KOPT-K1 (cell line): Measurements from ENCODE around the gene RSPRY1.
"Not testable (repeated sequence)": the region's sequence is repeated elsewhere in the genome, so short reads cannot be mapped to it uniquely, and the experiment has no call there.

Experiments used
- H3K27ac ChIP-seq: fragments of 200-600 bp; sonication (generic); 2 replicates; pipeline ENCODE4 v1.5.1; 2016; ENCODE audit warnings: antibody characterized with exemption, mild to moderate bottlenecking, low read depth, low read length; ENCODE audit not compliant: poor library complexity, severe bottlenecking
- H3K36me3 ChIP-seq: fragments of 200-600 bp; sonication (generic); 2 replicates; pipeline ENCODE4 v1.5.1; 2017; ENCODE audit warnings: antibody characterized with exemption, mild to moderate bottlenecking, low read length, moderate library complexity; ENCODE audit not compliant: insufficient read depth
- H3K9me3 ChIP-seq: fragments of 200-600 bp; sonication (generic); 2 replicates; pipeline ENCODE4 v1.5.1; 2017; ENCODE audit warnings: antibody characterized with exemption, low read length, mild to moderate bottlenecking; ENCODE audit not compliant: insufficient read depth, poor library complexity, severe bottlenecking

The RSPRY1 gene

DNA sequence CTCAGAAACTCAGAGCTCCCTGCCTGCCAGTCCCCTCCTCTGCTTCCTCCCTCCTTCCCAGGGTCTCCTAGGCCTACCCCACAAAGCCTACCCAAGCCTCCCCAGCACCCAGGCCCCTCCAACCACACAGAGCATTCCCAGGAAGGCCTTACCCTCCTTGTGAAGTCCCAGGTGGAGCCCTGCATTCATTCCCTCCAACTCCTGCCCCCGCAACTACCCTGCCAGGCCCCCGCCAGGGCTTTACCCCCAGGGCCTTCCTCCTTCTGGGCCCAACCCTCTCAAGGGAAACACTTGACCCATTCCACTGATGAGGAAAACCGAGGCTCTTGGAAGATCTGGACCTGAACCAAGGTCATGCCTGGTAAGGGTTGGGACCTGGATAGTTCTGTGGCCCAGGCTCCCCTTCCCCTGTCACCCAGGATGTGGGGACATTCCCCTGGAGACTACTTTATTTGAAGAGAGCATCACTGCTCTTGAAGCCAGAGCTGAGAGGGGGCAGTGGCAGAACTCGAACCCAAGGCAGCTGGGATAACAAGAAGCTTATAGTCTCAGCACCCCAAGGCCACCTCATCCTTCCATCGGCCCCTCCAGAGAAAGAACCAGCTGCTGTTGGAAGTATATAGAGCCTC lies 85.9 kb downstream of the RSPRY1 start:
- Histone ChIP-seq H3K36me3 (no peaks in the 10 kb centered on the region), H3K27ac (no peak overlapping the region)

GRCh38 chr16:57273359-57273758 lies 87.2 kb downstream of the RSPRY1 start:
- Histone ChIP-seq H3K27ac (no peak overlapping the region), H3K9me3 (no peaks in the 10 kb centered on the region), H3K36me3 (no peaks in the 10 kb centered on the region)

More for the DNA sequence above, 85.9 kb downstream of the RSPRY1 start:
- H3K9me3 ChIP-seq, result no peaks in the 10 kb centered on the region

GRCh38 chr16:57273826-57274225 lies 87.7 kb downstream of the RSPRY1 start:
- H3K9me3 ChIP-seq, result no peaks in the 10 kb centered on the region
- no peak overlapping the region for H3K27ac ChIP-seq
- H3K36me3 ChIP-seq, result no peaks in the 10 kb centered on the region

- not testable (repeated sequence) for H3K36me3 ChIP-seq, H3K27ac ChIP-seq, H3K9me3 ChIP-seq
These were observed 89.8 kb downstream of the RSPRY1 start for GRCh38 chr16:57275946-57276345.

DNA sequence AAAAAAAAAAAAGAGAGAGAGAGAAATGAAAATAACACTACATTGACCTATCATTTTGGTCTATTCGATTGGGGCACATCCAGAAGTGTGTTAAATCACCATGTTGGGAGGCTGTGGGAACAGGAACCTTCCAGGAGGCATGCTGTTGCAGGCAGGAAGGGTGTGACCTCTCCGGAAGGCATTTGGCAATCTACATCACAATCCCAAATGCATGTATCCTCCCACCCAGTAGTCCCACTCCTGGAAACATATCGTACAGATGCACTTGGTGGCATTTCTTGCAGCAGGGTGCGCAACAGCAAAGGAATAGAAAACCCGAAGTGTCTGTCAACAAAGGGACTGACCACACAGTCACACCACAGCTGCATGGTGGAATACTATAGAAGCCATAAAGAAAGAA lies 90.5 kb downstream of the RSPRY1 start:
- Histone ChIP-seq H3K9me3 (no peaks in the 10 kb centered on the region), H3K36me3 (no peaks in the 10 kb centered on the region), H3K27ac (no peak overlapping the region)

DNA sequence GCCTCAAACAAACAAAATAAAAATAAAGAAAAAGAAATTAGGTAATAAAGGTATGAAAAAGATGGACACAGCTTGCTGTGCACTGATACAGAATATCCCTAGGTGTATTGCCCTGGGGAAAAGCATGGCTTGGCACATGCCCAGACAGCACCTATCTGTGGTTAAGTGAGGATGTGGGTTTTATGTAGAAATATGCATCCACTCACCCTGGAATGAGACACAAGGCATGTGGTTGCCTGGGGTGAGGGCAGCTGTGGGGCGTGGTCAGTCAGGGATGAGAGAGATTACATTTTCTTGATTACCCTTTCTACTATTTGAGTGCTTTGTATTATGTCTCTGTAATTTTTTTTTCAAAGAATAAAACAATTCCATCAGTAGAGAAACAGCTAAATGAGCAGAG lies 91.5 kb downstream of the RSPRY1 start:
- H3K9me3 ChIP-seq, result no peaks in the 10 kb centered on the region
- no peaks in the 10 kb centered on the region for H3K36me3 ChIP-seq
- H3K27ac ChIP-seq, result no peak overlapping the region

- Histone ChIP-seq H3K36me3 (no peaks in the 10 kb centered on the region), H3K27ac (no peak overlapping the region), H3K9me3 (no peaks in the 10 kb centered on the region)
These were observed 92.4 kb downstream of the RSPRY1 start for GRCh38 chr16:57278494-57278893.

DNA sequence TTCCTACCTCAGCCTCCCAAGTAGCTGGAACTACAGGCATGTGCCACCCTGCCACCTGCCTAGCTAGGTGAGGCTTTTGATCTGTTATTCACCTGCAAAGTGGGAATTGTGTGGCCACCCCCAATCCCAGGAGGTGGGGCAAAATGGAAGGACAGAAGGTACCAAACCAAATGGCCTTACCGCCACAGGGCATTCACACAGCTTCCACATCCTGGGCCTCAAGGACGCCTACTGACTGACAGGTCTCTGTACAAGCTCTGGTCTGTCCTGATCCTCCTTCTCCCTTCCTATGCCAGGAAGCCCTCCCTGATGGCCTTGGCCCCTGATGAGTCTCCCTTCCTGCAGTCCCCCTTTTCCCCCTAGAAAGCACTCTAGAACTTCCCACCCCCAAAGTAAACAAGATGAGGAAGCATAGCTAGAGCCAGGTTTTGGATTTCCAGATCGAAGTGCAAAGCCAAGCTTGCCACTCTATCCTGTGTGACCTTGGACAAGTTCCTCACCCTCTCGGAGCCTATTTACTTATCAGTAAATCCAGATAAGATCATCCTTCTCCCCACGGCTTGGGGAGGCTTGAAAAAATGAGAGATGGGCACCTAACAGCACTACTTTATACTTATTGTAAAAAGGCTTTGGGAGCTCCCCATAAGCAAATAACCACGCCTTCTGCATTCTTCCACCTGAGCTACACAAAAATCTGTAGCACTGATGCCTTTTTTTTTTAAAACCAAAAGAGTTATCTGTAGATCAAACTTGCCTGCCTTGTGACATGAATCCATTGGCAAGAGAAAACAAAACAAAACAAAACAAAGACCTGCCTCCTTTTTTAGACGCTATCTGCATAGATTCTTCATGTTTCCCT lies 93.9 kb downstream of the RSPRY1 start:
- H3K9me3 ChIP-seq, result no peaks in the 10 kb centered on the region
- no peaks in the 10 kb centered on the region for H3K36me3 ChIP-seq
- H3K27ac ChIP-seq, result no peak overlapping the region

DNA sequence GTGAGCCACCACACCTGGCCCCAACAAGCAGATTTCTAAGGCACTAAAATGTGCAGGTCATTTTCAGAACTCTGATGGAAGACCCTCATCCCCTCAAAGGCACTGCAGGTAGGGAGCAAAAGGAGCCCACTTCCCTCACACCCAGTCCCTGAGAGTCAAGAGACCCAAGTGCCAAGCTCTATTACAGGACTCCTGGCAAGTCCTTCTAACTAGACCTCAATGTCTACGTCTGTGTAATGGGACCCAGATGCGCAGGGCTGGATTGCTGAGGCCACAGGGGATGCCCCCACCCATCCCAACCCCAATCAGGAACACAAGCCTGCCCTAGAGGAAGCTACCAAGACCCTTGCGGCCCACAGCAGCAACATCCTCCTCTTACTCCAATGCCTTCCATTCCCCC lies 95.7 kb downstream of the RSPRY1 start:
- H3K9me3 ChIP-seq, result no peaks in the 10 kb centered on the region
- H3K36me3 ChIP-seq, result no peaks in the 10 kb centered on the region

GRCh38 chr16:57282510-57283213 lies 96.5 kb downstream of the RSPRY1 start:
- no peaks in the 10 kb centered on the region for H3K9me3 ChIP-seq
- no peak overlapping the region for H3K27ac ChIP-seq
- H3K36me3 ChIP-seq, result no peaks in the 10 kb centered on the region

More for the DNA sequence above, 95.7 kb downstream of the RSPRY1 start:
- H3K27ac ChIP-seq, result no peak overlapping the region

- H3K27ac ChIP-seq, result no peak overlapping the region
These were observed 97.3 kb downstream of the RSPRY1 start for GRCh38 chr16:57283214-57283958.

GRCh38 chr16:57283959-57284208 lies 97.8 kb downstream of the RSPRY1 start:
- H3K9me3 ChIP-seq, result no peaks in the 10 kb centered on the region
- H3K36me3 ChIP-seq, result no peaks in the 10 kb centered on the region
- no peak overlapping the region for H3K27ac ChIP-seq

More at GRCh38 chr16:57283214-57283958, 97.3 kb downstream of the RSPRY1 start:
- H3K9me3 ChIP-seq, result no peaks in the 10 kb centered on the region
- no peaks in the 10 kb centered on the region for H3K36me3 ChIP-seq

GRCh38 chr16:57284209-57284951 lies 98.3 kb downstream of the RSPRY1 start, which contains the start of gene PLLP:
Gene PLLP, minus strand, starts transcription at chr16:57284672. Its CDS starts 132 bp downstream, at chr16:57284540.
- Histone ChIP-seq H3K36me3 (no peaks in the 10 kb centered on the region), H3K9me3 (no peaks in the 10 kb centered on the region), H3K27ac (no peak within 1 kb of the TSS)

DNA sequence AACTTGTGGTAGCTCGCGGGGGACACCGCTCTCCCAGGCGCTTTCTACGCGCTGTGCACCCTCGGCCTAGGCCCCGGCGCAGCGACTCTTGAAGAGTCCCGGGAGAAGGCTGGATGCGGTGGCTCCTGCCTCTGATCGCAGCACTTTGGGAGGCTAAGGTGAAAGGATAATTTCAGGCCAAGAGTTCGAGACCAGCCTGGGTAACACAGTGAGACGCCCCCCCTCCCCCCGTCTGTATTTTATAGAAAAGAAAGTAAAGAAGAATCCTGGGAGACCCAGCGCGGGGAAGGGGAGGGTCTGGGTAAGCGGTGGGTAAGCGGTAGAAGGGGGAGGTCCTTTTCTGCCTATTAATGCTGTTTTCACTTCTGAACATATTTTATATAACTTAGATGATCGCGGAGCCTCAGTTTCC lies 98.8 kb downstream of the RSPRY1 start:
- H3K9me3 ChIP-seq, result no peaks in the 10 kb centered on the region
- H3K27ac ChIP-seq, result no peak overlapping the region
- H3K36me3 ChIP-seq, result no peaks in the 10 kb centered on the region
